Measurements from ENCODE around the gene CASKIN1. TPM values are rescaled to one million over a fixed set of nuclear protein-coding genes. Genes with fewer than 3 reads are reported as not detected.
"Not testable (repeated sequence)": the region's sequence is repeated elsewhere in the genome, so short reads cannot be mapped to it uniquely, and the experiment has no call there.

CASKIN1 gene, protein sequence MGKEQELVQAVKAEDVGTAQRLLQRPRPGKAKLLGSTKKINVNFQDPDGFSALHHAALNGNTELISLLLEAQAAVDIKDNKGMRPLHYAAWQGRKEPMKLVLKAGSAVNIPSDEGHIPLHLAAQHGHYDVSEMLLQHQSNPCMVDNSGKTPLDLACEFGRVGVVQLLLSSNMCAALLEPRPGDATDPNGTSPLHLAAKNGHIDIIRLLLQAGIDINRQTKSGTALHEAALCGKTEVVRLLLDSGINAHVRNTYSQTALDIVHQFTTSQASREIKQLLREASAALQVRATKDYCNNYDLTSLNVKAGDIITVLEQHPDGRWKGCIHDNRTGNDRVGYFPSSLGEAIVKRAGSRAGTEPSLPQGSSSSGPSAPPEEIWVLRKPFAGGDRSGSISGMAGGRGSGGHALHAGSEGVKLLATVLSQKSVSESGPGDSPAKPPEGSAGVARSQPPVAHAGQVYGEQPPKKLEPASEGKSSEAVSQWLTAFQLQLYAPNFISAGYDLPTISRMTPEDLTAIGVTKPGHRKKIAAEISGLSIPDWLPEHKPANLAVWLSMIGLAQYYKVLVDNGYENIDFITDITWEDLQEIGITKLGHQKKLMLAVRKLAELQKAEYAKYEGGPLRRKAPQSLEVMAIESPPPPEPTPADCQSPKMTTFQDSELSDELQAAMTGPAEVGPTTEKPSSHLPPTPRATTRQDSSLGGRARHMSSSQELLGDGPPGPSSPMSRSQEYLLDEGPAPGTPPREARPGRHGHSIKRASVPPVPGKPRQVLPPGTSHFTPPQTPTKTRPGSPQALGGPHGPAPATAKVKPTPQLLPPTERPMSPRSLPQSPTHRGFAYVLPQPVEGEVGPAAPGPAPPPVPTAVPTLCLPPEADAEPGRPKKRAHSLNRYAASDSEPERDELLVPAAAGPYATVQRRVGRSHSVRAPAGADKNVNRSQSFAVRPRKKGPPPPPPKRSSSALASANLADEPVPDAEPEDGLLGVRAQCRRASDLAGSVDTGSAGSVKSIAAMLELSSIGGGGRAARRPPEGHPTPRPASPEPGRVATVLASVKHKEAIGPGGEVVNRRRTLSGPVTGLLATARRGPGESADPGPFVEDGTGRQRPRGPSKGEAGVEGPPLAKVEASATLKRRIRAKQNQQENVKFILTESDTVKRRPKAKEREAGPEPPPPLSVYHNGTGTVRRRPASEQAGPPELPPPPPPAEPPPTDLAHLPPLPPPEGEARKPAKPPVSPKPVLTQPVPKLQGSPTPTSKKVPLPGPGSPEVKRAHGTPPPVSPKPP (N-terminal part only)
- 0.10 and 0.18 TPM in 2 replicates for total RNA-seq

DNA sequence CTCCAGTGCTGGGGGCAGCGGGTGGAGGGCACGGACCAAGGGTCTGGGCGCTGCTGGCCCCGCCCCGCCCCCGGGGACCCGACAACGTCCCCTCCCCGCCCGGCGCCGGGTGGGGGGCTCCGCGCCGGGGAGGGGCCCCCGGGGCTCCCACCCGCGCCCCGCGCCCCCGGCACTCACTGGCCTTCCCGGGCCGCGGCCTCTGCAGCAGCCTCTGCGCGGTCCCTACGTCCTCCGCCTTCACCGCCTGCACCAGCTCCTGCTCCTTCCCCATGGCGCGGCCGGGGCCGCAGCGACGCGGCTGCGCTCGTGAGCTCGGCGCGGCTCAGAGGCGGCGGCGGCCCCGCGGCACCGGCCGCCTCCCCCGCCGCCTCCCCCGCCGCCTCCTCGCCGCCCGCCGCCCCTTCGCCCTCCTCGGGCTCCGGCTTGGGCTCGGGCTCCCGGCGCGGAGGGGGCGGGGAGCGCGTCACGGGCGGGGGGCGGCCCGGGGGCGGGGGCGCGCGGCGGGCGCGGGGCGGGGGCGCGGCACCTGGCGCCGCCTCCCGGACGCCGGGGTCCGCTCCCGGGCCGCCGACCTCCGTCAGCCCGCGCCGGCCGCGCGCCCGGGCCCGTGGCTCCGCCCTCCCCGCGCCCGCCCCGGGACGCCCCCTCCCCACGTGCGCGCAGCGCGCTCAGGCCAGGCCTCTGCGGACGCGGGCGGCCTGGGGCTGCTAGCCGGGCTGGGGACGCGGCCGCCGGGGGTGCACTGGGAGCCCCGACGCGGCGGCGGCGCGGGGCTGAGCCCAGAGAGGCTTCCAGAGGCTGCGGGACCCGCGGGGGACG is at the start of gene CASKIN1:
TSS of gene CASKIN1 (minus strand) at position 444 of the 819 bp plus-strand sequence. CDS start at position 271, 173 bp downstream.
- no peak for DNase-seq (ENCODE audit: extremely low read depth, low read depth, low spot score)

DNA sequence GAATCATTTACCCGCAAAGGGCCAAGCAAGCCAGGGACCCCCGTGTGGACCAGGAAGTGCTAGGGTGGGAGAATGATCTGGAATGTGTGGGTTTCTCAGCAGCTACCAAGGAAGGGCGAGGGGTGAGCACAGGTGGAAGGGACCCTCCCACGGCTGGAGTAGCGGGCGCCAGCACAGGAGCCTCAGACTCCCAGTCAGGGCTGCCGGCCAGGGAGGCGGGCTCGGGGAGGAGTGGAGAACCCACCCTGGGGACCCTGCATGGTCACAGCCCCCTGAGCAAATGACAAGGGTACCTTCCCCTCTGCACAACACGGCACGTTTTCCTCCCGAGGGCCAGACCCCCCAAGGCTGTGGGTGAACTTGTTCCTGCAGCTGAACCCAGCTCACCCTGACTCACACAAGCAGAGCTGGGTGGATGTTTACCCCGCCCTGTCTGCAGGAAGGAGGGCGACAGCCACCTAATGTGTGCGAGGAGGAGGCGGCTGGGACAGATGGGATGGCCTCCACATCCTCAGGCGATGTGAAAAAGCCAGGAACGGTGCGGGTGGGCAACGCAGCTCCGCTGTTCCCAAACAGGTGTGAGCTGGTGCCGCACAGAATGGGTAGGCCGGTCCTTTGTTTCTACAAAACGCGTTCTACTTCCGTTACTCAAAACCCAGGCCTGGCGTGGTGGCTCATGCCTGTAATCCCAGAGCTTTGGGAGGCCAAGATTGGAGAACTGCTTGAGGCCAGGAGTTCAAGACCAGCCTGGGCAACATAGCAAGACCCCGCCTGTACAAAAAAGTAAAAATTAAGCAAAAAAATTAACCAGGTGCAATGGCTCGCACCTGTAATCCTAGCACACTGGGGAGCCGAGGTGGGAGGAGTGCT is 48.8 kb upstream of the CASKIN1 start:
- no peak for DNase-seq (ENCODE audit: extremely low read depth, low read depth, low spot score)

DNA sequence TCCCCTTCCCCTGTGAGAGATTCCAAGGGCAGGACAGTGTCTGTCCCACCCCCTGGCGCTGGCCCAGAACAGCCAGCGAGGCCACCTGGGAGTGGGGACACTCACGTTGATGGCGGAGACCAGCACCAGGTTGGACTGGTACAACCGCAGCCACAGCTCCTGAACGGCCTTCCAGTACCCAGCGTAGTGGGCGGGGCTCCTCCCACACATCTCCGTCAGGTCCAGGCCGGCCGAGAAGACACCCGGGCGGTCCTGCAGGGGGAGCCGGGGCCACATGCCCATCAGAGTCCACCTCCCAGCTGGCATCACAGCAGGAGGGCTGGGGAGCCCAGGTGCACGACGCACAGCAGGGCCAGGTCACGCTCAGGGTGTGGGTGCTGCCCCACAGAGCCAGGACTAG is 47.9 kb upstream of the CASKIN1 start:
- no peak for DNase-seq (ENCODE audit: extremely low read depth, low read depth, low spot score)

DNA sequence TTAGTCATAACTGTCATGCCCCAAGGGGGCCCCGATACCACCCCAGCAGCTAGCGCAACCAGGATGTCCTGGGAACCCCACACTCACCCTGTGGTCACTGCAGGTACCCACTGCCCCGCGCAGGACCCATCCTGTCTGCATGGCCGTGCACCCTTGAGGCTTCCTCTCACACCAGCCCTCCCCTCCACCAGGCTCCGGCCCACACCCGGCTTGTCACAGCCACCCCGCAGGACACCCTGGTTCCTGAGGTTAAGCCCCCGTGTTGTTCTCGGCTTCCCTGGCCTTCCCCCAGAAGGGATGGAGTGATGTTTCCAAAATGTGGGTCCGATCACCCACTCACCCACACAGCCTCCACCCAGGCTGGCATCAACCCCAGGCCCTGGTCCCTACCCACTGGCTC is 47.4 kb upstream of the CASKIN1 start:
- no peak for DNase-seq (ENCODE audit: extremely low read depth, low read depth, low spot score)

DNA sequence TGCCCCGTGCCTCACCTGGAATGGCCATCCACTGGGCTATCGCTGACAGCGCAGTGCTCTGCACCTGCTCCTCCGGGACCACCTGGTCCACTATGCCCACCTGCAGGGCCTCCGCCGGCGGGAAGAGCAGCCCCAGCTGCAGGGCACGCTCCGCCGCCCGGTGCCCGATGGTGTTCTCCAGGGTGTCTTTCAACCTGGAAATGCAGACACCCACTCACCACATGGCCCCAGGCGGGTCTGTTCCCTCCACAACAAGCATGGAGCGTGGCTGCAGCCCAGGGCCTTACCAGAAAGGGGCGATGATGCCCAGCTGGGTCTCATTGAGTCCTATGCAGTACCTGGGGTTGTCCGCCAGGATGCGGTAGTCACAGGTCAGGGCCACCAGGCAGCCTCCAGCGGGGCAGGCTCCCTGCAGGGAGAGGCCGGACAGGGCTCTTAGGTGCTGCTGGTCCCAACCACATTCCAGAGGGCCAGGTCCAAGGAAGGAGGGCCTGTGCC is 46.7 kb upstream of the CASKIN1 start:
- no peak for DNase-seq (ENCODE audit: extremely low read depth, low read depth, low spot score)

DNA sequence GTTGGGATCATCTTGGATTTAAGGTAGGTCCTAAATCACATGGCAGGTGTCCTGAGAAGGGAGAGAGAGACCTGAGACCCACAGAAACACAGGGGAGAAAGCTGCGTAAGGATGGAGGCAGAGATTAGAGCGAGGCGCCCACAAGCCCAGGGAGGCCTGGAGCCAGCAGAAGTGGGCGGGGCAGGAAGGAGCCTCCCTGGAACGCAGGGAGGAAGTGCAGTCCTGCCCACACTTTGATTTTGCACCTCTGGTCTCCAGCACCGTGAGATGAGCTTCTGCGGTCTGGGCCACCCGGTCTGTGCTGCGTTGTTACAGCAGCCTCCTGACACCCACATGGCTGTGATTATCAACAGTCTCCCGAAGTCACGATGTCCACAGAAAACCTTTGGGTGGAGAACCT is 46.2 kb upstream of the CASKIN1 start:
- no peak for DNase-seq (ENCODE audit: extremely low read depth, low read depth, low spot score)

DNA sequence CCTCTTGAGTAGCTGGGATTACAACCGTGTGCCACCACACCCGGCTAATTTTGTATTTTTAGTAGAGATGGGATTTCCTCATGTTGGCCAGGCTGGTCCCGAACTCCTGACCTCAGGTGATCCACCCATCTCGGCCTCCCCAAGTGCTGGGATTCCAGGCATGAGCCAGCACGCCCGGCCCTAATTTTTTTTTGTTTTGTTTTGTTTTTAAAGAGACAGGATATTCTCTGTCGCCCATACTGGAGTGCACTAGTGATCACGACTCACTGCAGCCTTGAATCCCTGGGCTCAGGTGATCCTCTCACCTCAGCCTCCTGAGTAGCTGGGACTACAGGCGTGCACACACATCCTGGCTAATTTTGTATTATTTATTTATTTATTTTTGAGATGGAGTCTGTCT is 43.9 kb upstream of the CASKIN1 start:
- not testable (repeated sequence) for DNase-seq (ENCODE audit: extremely low read depth, low read depth, low spot score)

DNA sequence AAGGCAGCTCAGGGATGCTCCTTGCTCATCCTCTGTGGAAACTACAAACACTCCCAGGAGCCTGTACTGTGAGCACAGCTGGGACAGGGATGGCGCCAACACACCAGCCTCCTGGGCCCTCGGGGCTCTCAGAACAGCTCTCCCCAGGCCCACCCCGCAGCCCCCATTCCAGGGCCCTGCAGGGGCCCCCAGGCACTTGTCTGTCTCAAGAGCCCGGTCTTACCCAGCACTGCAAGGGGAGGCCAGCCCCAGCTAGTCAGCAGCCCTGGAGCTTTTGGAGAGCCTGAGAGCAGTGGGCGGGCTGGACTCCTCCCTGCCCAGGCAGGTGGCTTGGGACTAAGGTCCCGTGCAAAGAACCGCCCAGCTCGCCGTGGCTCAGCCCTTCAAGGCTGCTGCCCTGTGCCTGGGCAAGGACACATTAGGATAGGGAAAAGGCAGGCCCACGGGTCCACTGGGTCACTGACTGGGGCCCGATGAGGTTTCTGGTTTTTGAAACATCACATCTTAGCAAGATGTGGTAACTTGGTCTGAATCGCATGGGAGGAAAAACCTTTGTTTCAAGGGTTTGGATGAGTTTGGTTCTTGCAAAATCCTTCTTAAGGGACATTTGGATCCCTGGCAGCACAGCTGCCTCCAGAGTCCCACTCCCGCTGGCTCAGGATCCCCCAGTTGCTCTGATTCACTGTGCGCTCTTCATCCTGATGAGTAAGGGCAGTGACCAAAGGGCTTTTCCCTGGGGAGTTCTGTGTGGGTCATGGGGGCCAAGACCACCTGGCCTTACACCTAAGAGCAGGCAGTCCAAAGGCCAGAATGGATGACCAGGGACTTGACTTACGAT is 42.7 kb upstream of the CASKIN1 start:
- no peak for DNase-seq (ENCODE audit: extremely low read depth, low read depth, low spot score)

DNA sequence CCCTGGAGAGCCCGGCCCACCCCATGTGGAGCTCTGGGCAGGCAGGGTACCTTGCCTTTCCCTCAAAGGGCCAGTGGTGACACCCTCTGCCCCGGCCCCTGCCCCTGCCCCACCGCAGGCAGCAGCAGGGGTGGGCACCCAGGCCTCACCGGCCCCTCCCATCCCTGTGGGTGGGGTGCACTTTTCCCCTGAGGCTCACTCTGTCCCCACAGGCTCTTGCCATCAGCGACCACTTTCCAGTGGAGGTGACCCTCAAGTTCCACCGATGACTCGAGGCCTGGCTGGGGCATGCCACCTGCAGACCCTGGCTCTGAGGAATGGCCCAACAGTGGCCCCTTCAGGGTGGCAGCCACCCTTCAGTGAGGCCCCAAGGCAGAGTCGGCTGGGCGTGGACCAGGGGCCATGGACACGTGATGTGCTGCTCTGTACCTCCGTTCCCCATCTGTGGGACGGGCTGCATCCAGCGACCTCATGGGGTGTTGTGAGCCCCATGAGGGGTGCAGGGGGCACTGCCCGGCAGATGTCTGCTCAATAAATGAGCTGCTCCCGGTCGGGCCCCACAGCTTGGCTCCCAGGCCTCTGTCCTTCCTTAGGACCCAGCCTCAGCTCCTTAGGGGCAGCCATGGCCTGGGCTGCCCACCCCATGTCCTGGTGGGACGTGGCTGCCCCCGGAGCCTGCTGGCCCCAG is 41.9 kb upstream of the CASKIN1 start:
- DNase-seq (ENCODE audit: extremely low read depth, low read depth, low spot score): no peak

DNA sequence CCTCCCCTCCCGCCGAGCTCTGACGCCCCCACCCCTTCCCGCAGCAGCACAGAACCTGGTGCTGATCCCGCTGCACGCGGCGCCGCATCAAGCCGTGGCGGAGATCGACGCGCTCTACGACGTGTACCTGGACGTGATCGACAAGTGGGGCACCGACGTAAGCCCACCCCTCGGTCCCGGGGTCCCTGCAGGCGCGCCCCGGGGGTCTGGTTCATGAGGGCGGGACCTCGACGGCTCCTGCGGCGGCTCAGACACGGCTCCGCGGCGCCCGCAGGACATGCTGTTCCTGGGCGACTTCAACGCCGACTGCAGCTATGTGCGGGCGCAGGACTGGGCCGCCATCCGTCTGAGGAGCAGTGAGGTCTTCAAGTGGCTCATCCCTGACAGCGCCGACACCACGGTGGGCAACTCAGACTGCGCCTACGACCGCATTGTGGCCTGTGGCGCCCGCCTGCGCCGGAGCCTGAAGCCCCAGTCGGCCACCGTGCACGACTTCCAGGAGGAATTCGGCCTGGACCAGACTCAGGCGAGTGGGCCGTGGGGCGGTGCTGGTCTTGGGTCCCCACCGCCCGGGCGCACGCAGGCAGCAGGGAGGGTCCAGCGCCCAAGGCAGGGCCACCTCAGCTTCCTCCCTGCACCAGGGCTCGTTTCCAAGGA is 41.2 kb upstream of the CASKIN1 start:
- DNase-seq (ENCODE audit: extremely low read depth, low read depth, low spot score): no peak

DNA sequence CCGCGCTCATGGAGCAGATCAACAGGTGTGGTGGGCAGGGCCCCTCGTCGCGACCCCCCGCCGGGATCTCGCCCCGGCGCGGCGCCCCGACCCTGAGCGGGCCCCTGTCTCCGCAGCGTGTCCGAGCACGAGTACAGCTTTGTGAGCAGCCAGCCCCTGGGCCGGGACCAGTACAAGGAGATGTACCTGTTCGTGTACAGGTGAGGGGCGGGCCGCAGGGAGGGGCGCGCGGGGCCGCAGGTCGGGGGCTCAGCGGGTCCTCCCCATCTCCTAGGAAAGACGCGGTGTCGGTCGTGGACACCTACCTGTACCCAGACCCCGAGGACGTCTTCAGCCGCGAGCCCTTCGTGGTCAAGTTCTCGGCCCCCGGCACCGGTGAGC is 40.7 kb upstream of the CASKIN1 start:
- no peak for DNase-seq (ENCODE audit: extremely low read depth, low read depth, low spot score)

DNA sequence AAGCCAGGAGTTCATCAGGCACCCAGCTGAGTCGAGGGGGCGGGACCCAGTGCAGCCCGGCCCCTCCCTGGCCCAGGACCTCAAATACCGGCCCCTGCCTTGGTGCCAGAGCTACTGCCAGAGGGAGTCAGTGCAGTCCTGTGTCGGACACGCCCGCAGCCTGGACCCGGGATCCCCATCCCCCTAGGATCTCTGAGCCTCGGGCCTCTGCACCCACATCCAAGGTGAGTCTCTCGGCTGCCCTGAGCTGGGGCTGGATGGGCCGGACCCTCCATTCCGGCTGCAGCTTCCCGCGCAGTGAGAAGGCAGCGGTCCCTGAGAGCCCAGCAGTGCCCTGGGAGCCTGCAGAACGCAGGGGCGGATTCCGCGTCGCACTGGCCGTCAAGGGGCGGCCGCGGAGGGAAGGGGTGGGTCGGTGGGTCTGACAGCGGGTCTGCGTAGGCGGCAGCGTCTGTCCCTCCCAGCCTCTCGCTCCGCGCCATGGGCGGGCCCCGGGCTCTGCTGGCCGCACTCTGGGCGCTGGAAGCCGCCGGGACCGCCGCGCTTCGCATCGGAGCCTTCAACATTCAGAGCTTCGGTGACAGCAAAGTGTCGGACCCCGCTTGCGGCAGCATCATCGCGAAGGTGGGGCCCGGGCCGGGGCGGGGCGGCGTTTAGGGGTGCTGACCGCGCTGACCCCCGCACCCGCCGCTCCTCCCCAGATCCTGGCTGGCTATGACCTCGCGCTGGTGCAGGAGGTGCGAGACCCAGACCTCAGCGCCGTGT is 40.1 kb upstream of the CASKIN1 start, which contains the start of gene DNASE1L2:
TSS of gene DNASE1L2 (plus strand) at position 108 of the 765 bp plus-strand sequence. CDS start at position 481, 373 bp downstream.
- DNase-seq (ENCODE audit: extremely low read depth, low read depth, low spot score): no peak

DNA sequence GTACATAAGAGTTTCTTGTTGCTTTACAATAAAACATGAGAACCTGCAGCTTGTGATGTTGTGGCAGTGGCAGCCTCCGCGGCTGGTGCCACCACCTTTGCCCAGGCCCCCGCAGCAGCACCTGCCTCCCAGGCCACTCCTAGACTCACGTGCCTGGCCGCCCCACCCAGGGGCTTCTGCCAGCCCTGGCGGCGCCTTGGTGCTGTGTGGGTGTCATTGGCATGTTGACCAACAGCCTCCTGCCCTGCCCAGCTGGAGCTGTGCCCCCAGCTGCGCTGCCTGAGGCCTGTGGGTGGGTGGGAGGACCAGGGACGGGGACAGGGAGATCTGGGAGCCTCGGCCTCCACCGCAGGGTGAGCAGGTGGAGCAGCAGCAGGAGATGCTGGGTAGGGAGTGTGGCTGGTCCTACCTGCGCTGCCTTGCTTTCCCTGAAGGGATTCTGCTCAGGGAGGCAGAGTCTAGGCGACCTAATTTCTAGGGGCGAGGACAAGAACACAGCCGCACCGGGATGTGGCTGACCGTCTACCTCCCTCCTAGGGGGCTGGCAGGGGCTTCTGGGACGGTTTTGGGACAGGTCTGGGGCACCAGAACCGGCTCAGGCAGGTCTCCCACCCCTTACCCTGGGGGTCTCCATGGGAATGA is 39.4 kb upstream of the CASKIN1 start:
- DNase-seq (ENCODE audit: extremely low read depth, low read depth, low spot score): no peak

DNA sequence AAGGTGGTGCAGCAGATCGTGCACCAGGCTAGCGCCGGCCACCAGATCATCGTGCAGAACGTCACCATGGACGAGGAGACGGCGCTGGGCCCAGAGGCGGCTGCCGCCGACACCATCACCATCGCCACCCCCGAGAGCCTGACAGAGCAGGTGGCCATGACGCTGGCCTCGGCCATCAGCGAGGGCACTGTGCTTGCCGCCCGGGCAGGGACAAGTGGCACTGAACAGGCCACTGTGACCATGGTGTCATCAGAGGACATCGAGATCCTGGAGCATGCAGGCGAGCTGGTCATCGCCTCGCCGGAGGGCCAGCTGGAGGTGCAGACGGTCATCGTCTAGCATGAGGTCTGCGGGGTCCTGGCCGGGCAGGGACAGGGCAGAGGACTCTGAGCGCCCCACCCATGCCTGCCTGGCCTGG is 38.8 kb upstream of the CASKIN1 start:
- DNase-seq (ENCODE audit: extremely low read depth, low read depth, low spot score): no peak

DNA sequence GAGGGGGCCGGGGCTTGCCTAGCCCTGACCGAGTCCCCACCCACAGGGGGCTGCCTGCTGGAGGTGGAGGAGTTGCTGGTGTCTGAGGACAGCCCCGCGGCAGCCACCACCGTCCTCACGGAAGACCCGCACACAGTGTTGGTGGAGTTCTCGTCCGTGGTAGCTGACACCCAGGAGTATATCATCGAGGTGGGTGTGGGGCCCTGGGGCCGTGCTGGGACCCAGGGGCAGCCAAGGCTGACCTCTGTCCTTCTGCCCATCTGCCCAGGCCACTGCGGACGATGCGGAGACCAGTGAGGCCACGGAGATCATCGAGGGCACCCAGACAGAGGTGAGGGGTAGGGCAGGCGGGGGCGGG is 38.4 kb upstream of the CASKIN1 start:
- DNase-seq (ENCODE audit: extremely low read depth, low read depth, low spot score): no peak
